Left colon (tissue), 2 donors: Measurements from ENCODE around the gene ANKRD50. TPM values are rescaled to one million over a fixed set of nuclear protein-coding genes. Genes with fewer than 3 reads are reported as not detected.
A peak's percentile ranks its signal among the peaks of the same experiment; 100 is the strongest.

Experiments
- ATAC-seq: fragments of 200-7000 bp; cut with Tn5 transposase; one replicate; pipeline ENCODE4 v1.9.1; 2020; ENCODE audit warnings: mild to moderate bottlenecking, moderate library complexity
- DNase-seq, 2 donors: peaks; one replicate each; pipeline ENCODE4 v3.0.0-alpha.2; 2020
- intact Hi-C, 2 donors: fragments of 100-400 bp; cut with DNase I in 1 of 2; cut with micrococcal nuclease in 1 of 2; formaldehyde crosslinking; loops; one replicate each; pipeline versions ENCODE4 v1.11.2 to v1.14.0; 2022; cut with DNase I, micrococcal nuclease
- total RNA-seq, 2 donors: library from RNA; stranded (reverse); fragmentation: NEBNext Ultra II Directional; extraction: Animal tissue kit (Norgen Biotek cat#: 25700); gene quantifications; one replicate each; pipeline ENCODE4 v1.2.1, GENCODE V29; 2021
- donor health status: DM: no; HTN: no; CAD: no.
- donor health status: DM: yes; HTN: yes; CAD: no.

The ANKRD50 gene
- total RNA-seq, 2 donors from 2014 or later: 9.4 to 11.8 TPM

GRCh38 chr4:124710911-124711310 lies 1.6 kb downstream of the ANKRD50 start:
- ATAC-seq: no peak
- intact Hi-C loops: no loop called here
- DNase-seq: peak in 1 of 2 donors; percentile 11

- intact Hi-C loops: no loop called here
- ATAC-seq (no peak), DNase-seq (no peak)
Observed at GRCh38 chr4:124710015-124710741, 2.4 kb downstream of the ANKRD50 start.

GRCh38 chr4:124708517-124709300 lies 3.8 kb downstream of the ANKRD50 start:
- ATAC-seq (no peak), DNase-seq (no peak)
- intact Hi-C loops: no loop called here

- no peak for DNase-seq
- no peak for ATAC-seq
- intact Hi-C loops: no loop called here
Observed at GRCh38 chr4:124705393-124705792, 7.1 kb downstream of the ANKRD50 start.

- intact Hi-C loops: no loop called here
- DNase-seq (no peak), ATAC-seq (no peak)
Observed at GRCh38 chr4:124703154-124703553, 9.4 kb downstream of the ANKRD50 start.

GRCh38 chr4:124697441-124697840 lies 15.1 kb downstream of the ANKRD50 start:
- intact Hi-C loops: no loop called here
- DNase-seq: no peak
- no peak for ATAC-seq

GRCh38 chr4:124696182-124696581 lies 16.4 kb downstream of the ANKRD50 start:
- ATAC-seq: no peak
- intact Hi-C loops: no loop called here
- DNase-seq: no peak

- ATAC-seq: no peak
Observed at GRCh38 chr4:124694946-124695598, 17.5 kb downstream of the ANKRD50 start.

GRCh38 chr4:124694306-124694705 lies 18.2 kb downstream of the ANKRD50 start:
- DNase-seq: no peak
- intact Hi-C loops: no loop called here
- ATAC-seq: no peak

More at GRCh38 chr4:124694946-124695598, 17.5 kb downstream of the ANKRD50 start:
- DNase-seq: no peak
- intact Hi-C loops: no loop called here

- intact Hi-C loops: no loop called here
- DNase-seq (no peak), ATAC-seq (no peak)
Observed at GRCh38 chr4:124691801-124692200, 20.7 kb downstream of the ANKRD50 start.

GRCh38 chr4:124686279-124686678 lies 26.3 kb downstream of the ANKRD50 start:
- intact Hi-C loops: no loop called here
- ATAC-seq: no peak
- DNase-seq: no peak

GRCh38 chr4:124685851-124686250 lies 26.7 kb downstream of the ANKRD50 start:
- ATAC-seq: no peak

GRCh38 chr4:124684301-124684700 lies 28.2 kb downstream of the ANKRD50 start:
- intact Hi-C loops: no loop called here
- DNase-seq (no peak), ATAC-seq (peak; percentile 84)

More at GRCh38 chr4:124685851-124686250, 26.7 kb downstream of the ANKRD50 start:
- intact Hi-C loops: no loop called here
- DNase-seq: no peak

GRCh38 chr4:124682384-124682783 lies 30.1 kb downstream of the ANKRD50 start:
- DNase-seq (no peak), ATAC-seq (no peak)
- intact Hi-C loops: no loop called here

GRCh38 chr4:124666496-124666895 lies 46.0 kb downstream of the ANKRD50 start:
- no peak for DNase-seq
- ATAC-seq: no peak
- intact Hi-C loops: no loop called here

GRCh38 chr4:124658795-124659194 lies 53.7 kb downstream of the ANKRD50 start:
- no peak for DNase-seq
- no peak for ATAC-seq
- intact Hi-C loops: no loop called here

- intact Hi-C loops: no loop called here
- no peak for DNase-seq
Observed at GRCh38 chr4:124650614-124651013, 61.9 kb downstream of the ANKRD50 start.

GRCh38 chr4:124647599-124647998 lies 64.9 kb downstream of the ANKRD50 start:
- DNase-seq: no peak
- no peak for ATAC-seq
- intact Hi-C loops: no loop called here

More at GRCh38 chr4:124650614-124651013, 61.9 kb downstream of the ANKRD50 start:
- no peak for ATAC-seq

- ATAC-seq: no peak
- no peak for DNase-seq
- intact Hi-C loops: no loop called here
Observed at GRCh38 chr4:124644621-124645020, 67.9 kb downstream of the ANKRD50 start.

- DNase-seq (no peak), ATAC-seq (no peak)
- intact Hi-C loops: no loop called here
Observed at GRCh38 chr4:124642846-124643245, 69.7 kb downstream of the ANKRD50 start.
